WERI-Rb-1 (cell line): ENCODE data around the gene YJU2.

Source experiments
- DNase-seq: peaks from one replicate; pipeline ENCODE4 v3.0.0-alpha.2; 2020
- H3K27ac ChIP-seq: fragments of 250-450 bp; sonication (Bioruptor Pico); 2 replicates; pipeline ENCODE4 v1.5.1; 2020; ENCODE audit warnings: mild to moderate bottlenecking, moderate library complexity
- H3K27me3 ChIP-seq: fragments of 250-450 bp; sonication (Bioruptor Pico); 2 replicates; pipeline ENCODE4 v1.5.1; 2021; ENCODE audit warnings: mild to moderate bottlenecking, low read depth, moderate library complexity; ENCODE audit not compliant: insufficient read depth, severe bottlenecking
- H3K36me3 ChIP-seq: fragments of 250-450 bp; sonication (Bioruptor Pico); 2 replicates; pipeline ENCODE4 v1.5.1; 2020; ENCODE audit warnings: mild to moderate bottlenecking, moderate library complexity
- H3K4me3 ChIP-seq: 2 replicates; pipeline ENCODE4 v1.5.1; 2011; ENCODE audit warnings: low read depth, mild to moderate bottlenecking, control low read depth, low read length
- H3K9me3 ChIP-seq: fragments of 250-450 bp; sonication (Bioruptor Pico); 2 replicates; pipeline ENCODE4 v1.5.1; 2021; ENCODE audit warnings: mild to moderate bottlenecking, moderate library complexity; ENCODE audit not compliant: severe bottlenecking
- CTCF ChIP-seq: IDR thresholded peaks from 2 replicates; pipeline ENCODE4 v1.5.1; 2011; ENCODE audit warnings: low read depth, mild to moderate bottlenecking, control low read depth, inconsistent platforms, low read length

Gene YJU2

GRCh38 chr19:4298810-4299550 is 52.1 kb downstream of the YJU2 start:
- no peaks in the 10 kb centered on the region for H3K36me3 ChIP-seq
- H3K9me3 ChIP-seq = no peaks in the 10 kb centered on the region
- no peaks in the 10 kb centered on the region for H3K27me3 ChIP-seq
- no peak overlapping the region for H3K4me3 ChIP-seq
- DNase-seq = no peak
- TF ChIP-seq CTCF = no peak
- no peak overlapping the region for H3K27ac ChIP-seq

DNA sequence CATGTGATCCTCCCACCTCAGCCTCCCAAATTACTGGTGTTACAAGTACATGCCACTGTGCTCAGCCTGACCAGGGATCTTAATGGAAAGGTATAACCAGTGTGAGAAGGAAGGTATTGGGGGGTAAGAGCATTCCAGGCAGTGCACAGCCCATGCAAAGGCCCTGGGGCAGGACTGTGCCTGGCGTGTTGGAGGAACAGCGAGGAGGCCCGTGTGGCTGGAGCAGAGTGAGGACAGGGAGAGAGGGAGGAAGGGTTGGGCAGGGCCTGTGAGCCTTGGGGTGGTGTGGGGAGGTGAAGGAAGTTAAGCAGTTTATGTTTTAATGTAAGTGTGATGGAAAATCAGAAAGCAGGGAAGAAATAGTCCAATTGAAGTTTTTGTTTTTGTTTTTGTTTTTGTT is 53.7 kb downstream of the YJU2 start:
- Histone ChIP-seq H3K36me3 (no peaks in the 10 kb centered on the region), H3K27me3 (no peaks in the 10 kb centered on the region), H3K27ac (no peak overlapping the region), H3K4me3 (no peak overlapping the region), H3K9me3 (no peaks in the 10 kb centered on the region)
- TF ChIP-seq CTCF = no peak
- no peak for DNase-seq

- no peak for TF ChIP-seq CTCF
- Histone ChIP-seq H3K27me3 (no peaks in the 10 kb centered on the region), H3K4me3 (no peak overlapping the region), H3K36me3 (peaks cover under 1% of the 10 kb centered on the region; the same call in 1 of the 2 replicates), H3K9me3 (no peaks in the 10 kb centered on the region), H3K27ac (no peak overlapping the region)
- no peak for DNase-seq
Measured at GRCh38 chr19:4301590-4302242, 54.8 kb downstream of the YJU2 start.

DNA sequence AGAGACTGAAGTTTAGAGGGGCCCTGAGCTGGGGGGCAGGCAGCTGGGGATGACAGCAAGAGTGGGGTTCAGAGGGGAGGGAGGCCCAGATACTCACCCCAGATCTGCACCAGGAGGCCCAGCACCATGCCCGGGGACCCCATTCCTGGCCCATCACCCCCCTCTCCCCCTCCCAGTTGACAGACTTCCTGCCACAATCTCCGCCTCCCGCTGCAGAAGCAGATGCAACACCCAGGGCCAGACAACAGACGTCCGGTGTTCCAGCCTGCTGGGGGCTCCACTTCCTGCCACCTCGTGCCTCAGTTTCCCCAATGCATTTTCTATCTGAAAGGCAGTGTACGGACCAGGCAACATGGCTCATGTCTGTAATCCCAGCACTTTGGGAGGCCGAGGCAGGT is 55.4 kb downstream of the YJU2 start, which contains the start of gene TMIGD2:
Gene TMIGD2 (minus strand): TSS at position 147 of the 398 bp plus-strand sequence. CDS start 4 bp downstream, at position 143.
- no peaks in the 10 kb centered on the region for H3K27me3 ChIP-seq
- no peak within 1 kb of the TSS for H3K27ac ChIP-seq
- no peak for TF ChIP-seq CTCF
- DNase-seq = no peak
- no peak within 1 kb of the TSS for H3K4me3 ChIP-seq
- no peaks in the 10 kb centered on the region for H3K9me3 ChIP-seq
- H3K36me3 ChIP-seq = peaks cover 3% of the 10 kb centered on the region; the same call in 1 of the 2 replicates

GRCh38 chr19:4303819-4304537 is 57.1 kb downstream of the YJU2 start:
- H3K36me3 ChIP-seq = peaks cover 7% of the 10 kb centered on the region
- peak overlapping the region; percentile 37; the same call in 1 of the 2 replicates for H3K4me3 ChIP-seq
- no peak for DNase-seq
- no peak overlapping the region for H3K27ac ChIP-seq
- no peak for TF ChIP-seq CTCF
- H3K27me3 ChIP-seq = no peaks in the 10 kb centered on the region
- no peaks in the 10 kb centered on the region for H3K9me3 ChIP-seq
